ENCODE data around the gene RPS24.
A peak's percentile ranks its signal among the peaks of the same experiment; 100 is the strongest.
"Not testable (repeated sequence)": the region's sequence is repeated elsewhere in the genome, so short reads cannot be mapped to it uniquely, and the experiment has no call there.

RPS24 gene

GRCh38 chr10:78033637-78034470 lies at the start of gene RPS24:
Gene RPS24 (plus strand): TSS chr10:78033863. CDS start chr10:78033902, 39 bp downstream.
- peak within 1 kb of the TSS; percentile 53 to 94 (median 82) for H3K27ac ChIP-seq
- peak within 1 kb of the TSS; percentile 71 to 90 (median 84) for H3K4me3 ChIP-seq

- Histone ChIP-seq H3K27ac (no peak overlapping the region), H3K4me3 (no peak overlapping the region)
Measured at GRCh38 chr10:77984986-77985385, 48.7 kb upstream of the RPS24 start.

- Histone ChIP-seq H3K27ac (no peak overlapping the region), H3K4me3 (no peak overlapping the region)
Measured at GRCh38 chr10:77987671-77988255, 45.9 kb upstream of the RPS24 start.

- no peak overlapping the region for H3K4me3 ChIP-seq
- H3K27ac ChIP-seq, result no peak overlapping the region
Measured at GRCh38 chr10:77989081-77989724, 44.5 kb upstream of the RPS24 start.

GRCh38 chr10:77993620-77994019 lies 40.0 kb upstream of the RPS24 start:
- Histone ChIP-seq H3K27ac (no peak overlapping the region), H3K4me3 (no peak overlapping the region)

- H3K27ac ChIP-seq, H3K4me3 ChIP-seq: not testable (repeated sequence)
Measured at GRCh38 chr10:77998780-77999179, 34.9 kb upstream of the RPS24 start.

- H3K4me3 ChIP-seq, result no peak overlapping the region
- no peak overlapping the region for H3K27ac ChIP-seq
Measured at GRCh38 chr10:78000206-78000605, 33.5 kb upstream of the RPS24 start.

GRCh38 chr10:78000956-78001472 lies 32.6 kb upstream of the RPS24 start:
- no peak overlapping the region for H3K27ac ChIP-seq
- H3K4me3 ChIP-seq, result no peak overlapping the region

- H3K4me3 ChIP-seq, result no peak overlapping the region
- no peak overlapping the region for H3K27ac ChIP-seq
Measured at GRCh38 chr10:78002541-78003288, 30.9 kb upstream of the RPS24 start.

GRCh38 chr10:78004215-78005026 lies 29.2 kb upstream of the RPS24 start:
- Histone ChIP-seq H3K4me3 (no peak overlapping the region), H3K27ac (no peak overlapping the region)

GRCh38 chr10:78007172-78007571 lies 26.5 kb upstream of the RPS24 start:
- Histone ChIP-seq H3K4me3 (no peak overlapping the region), H3K27ac (no peak overlapping the region)

- H3K4me3 ChIP-seq, result no peak overlapping the region
- no peak overlapping the region for H3K27ac ChIP-seq
Measured at GRCh38 chr10:78009662-78010061, 24.0 kb upstream of the RPS24 start.

GRCh38 chr10:78010278-78010677 lies 23.4 kb upstream of the RPS24 start:
- no peak overlapping the region for H3K27ac ChIP-seq
- H3K4me3 ChIP-seq, result no peak overlapping the region

- no peak overlapping the region for H3K27ac ChIP-seq
- no peak overlapping the region for H3K4me3 ChIP-seq
Measured at GRCh38 chr10:78011065-78011464, 22.6 kb upstream of the RPS24 start.

- Histone ChIP-seq H3K27ac (no peak overlapping the region), H3K4me3 (no peak overlapping the region)
Measured at GRCh38 chr10:78013564-78013963, 20.1 kb upstream of the RPS24 start.

GRCh38 chr10:78015546-78015945 lies 18.1 kb upstream of the RPS24 start:
- Histone ChIP-seq H3K27ac (no peak overlapping the region), H3K4me3 (no peak overlapping the region)

GRCh38 chr10:78017856-78018255 lies 15.8 kb upstream of the RPS24 start:
- Histone ChIP-seq H3K4me3 (no peak overlapping the region), H3K27ac (no peak overlapping the region)

GRCh38 chr10:78019264-78019663 lies 14.4 kb upstream of the RPS24 start:
- H3K27ac ChIP-seq, result no peak overlapping the region

GRCh38 chr10:78021201-78021600 lies 12.5 kb upstream of the RPS24 start:
- Histone ChIP-seq H3K27ac (no peak overlapping the region), H3K4me3 (no peak overlapping the region)

More at GRCh38 chr10:78019264-78019663, 14.4 kb upstream of the RPS24 start:
- H3K4me3 ChIP-seq, result no peak overlapping the region

All from skin epidermis (tissue), 12 donors.